ENCODE measurements around the gene HNRNPF.
A peak's percentile ranks its signal among the peaks of the same experiment; 100 is the strongest.

Gene HNRNPF

GRCh38 chr10:43399320-43400310, 9.4 kb downstream of the HNRNPF start:
- H3K27me3 ChIP-seq = no peaks in the 10 kb centered on the region
- TF ChIP-seq CTCF (IDR thresholded peaks at IDR 0.05; ENCODE audit: low read depth, low read length) = no peak
- peaks cover 4% of the 10 kb centered on the region for H3K4me1 ChIP-seq
- H3K36me3 ChIP-seq = peaks cover 47% of the 10 kb centered on the region
- no peaks in the 10 kb centered on the region for H3K9me3 ChIP-seq
- no peak overlapping the region for H3K4me3 ChIP-seq (ENCODE audit: low read depth, low read length)
- DNase-seq = no peak

- Histone ChIP-seq H3K9me3 (no peaks in the 10 kb centered on the region), H3K27me3 (no peaks in the 10 kb centered on the region), H3K36me3 (peaks cover 53% of the 10 kb centered on the region), H3K4me3 (ENCODE audit: low read depth, low read length) (no peak overlapping the region), H3K4me1 (peaks cover 4% of the 10 kb centered on the region)
- no peak for DNase-seq
- TF ChIP-seq CTCF (IDR thresholded peaks at IDR 0.05; ENCODE audit: low read depth, low read length) = no peak
Measured at GRCh38 chr10:43398939-43399319, 10.1 kb downstream of the HNRNPF start.

- peak; percentile 89 for DNase-seq
- Histone ChIP-seq H3K9me3 (no peaks in the 10 kb centered on the region), H3K4me3 (ENCODE audit: low read depth, low read length) (peak overlapping the region; percentile 80), H3K36me3 (peaks cover 60% of the 10 kb centered on the region), H3K4me1 (peaks cover 4% of the 10 kb centered on the region; the same call in 1 of the 2 replicates), H3K27me3 (no peaks in the 10 kb centered on the region)
- TF ChIP-seq CTCF (IDR thresholded peaks at IDR 0.05; ENCODE audit: low read depth, low read length) = no peak
Measured at GRCh38 chr10:43396928-43397624, 11.9 kb downstream of the HNRNPF start.

- H3K4me1 ChIP-seq = peaks cover 4% of the 10 kb centered on the region; the same call in 1 of the 2 replicates
- peak overlapping the region; percentile 80 for H3K4me3 ChIP-seq (ENCODE audit: low read depth, low read length)
- H3K36me3 ChIP-seq = peaks cover 61% of the 10 kb centered on the region
- no peak for TF ChIP-seq CTCF (IDR thresholded peaks at IDR 0.05; ENCODE audit: low read depth, low read length)
- DNase-seq = peak; percentile 86
- H3K9me3 ChIP-seq = no peaks in the 10 kb centered on the region
- H3K27me3 ChIP-seq = no peaks in the 10 kb centered on the region
Measured at GRCh38 chr10:43396061-43396927, 12.7 kb downstream of the HNRNPF start.

GRCh38 chr10:43395571-43396060, 13.4 kb downstream of the HNRNPF start:
- H3K9me3 ChIP-seq = no peaks in the 10 kb centered on the region
- DNase-seq = peak; percentile 54
- TF ChIP-seq CTCF (IDR thresholded peaks at IDR 0.05; ENCODE audit: low read depth, low read length) = no peak
- peaks cover 67% of the 10 kb centered on the region for H3K36me3 ChIP-seq
- H3K27me3 ChIP-seq = no peaks in the 10 kb centered on the region
- peaks cover 4% of the 10 kb centered on the region; the same call in 1 of the 2 replicates for H3K4me1 ChIP-seq
- peak overlapping the region; percentile 80 for H3K4me3 ChIP-seq (ENCODE audit: low read depth, low read length)
